ENCODE results near the gene LRP4.

Gene LRP4

DNA sequence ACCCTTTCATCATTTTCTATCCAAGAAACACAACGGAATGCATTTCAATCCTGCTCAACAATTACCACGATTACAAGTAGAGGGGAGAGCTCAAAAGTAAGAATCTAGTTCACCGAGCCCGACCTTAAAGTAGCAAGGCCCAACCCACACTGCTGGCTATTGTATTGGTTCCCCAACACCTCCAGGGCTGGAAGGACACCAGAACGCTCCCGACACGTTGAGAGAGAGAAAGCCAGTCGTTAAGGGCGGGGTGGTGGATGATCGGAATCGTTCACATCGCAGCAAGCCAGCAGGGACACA is 73.0 kb downstream of the LRP4 start:
- TF ChIP-seq, protein P1, sequence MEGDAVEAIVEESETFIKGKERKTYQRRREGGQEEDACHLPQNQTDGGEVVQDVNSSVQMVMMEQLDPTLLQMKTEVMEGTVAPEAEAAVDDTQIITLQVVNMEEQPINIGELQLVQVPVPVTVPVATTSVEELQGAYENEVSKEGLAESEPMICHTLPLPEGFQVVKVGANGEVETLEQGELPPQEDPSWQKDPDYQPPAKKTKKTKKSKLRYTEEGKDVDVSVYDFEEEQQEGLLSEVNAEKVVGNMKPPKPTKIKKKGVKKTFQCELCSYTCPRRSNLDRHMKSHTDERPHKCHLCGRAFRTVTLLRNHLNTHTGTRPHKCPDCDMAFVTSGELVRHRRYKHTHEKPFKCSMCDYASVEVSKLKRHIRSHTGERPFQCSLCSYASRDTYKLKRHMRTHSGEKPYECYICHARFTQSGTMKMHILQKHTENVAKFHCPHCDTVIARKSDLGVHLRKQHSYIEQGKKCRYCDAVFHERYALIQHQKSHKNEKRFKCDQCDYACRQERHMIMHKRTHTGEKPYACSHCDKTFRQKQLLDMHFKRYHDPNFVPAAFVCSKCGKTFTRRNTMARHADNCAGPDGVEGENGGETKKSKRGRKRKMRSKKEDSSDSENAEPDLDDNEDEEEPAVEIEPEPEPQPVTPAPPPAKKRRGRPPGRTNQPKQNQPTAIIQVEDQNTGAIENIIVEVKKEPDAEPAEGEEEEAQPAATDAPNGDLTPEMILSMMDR (IDR thresholded peaks at IDR 0.05; ENCODE audit: low read depth, low read length) = no peak
- peak overlapping the region; percentile 93 for H3K4me3 ChIP-seq (ENCODE audit: low read depth, low read length)

DNA sequence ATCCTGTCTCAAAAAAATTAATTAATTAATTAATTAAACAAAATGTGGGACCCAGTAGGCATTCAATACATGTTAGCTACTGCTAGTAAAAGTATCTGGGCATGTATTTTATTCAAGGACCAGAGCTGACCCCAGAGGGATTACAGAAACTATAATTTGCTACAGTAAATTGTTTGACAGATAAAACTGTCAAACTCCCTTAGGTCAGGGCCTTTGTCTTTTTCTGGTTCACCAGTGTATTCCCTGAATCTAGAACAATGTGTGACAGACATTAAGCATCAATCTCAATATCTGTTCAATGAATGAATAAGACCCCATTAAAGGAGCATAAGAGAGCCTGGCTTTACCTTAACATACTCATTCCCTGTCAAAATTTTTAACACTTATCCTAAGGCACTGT is 78.2 kb downstream of the LRP4 start:
- TF ChIP-seq, protein P1 (IDR thresholded peaks at IDR 0.05; ENCODE audit: low read depth, low read length) = no peak
- H3K4me3 ChIP-seq (ENCODE audit: low read depth, low read length) = no peak overlapping the region

- TF ChIP-seq, protein P1 (IDR thresholded peaks at IDR 0.05; ENCODE audit: low read depth, low read length) = no peak
- no peak overlapping the region for H3K4me3 ChIP-seq (ENCODE audit: low read depth, low read length)
Measured at GRCh38 chr11:46838501-46838900, 79.8 kb downstream of the LRP4 start.

DNA sequence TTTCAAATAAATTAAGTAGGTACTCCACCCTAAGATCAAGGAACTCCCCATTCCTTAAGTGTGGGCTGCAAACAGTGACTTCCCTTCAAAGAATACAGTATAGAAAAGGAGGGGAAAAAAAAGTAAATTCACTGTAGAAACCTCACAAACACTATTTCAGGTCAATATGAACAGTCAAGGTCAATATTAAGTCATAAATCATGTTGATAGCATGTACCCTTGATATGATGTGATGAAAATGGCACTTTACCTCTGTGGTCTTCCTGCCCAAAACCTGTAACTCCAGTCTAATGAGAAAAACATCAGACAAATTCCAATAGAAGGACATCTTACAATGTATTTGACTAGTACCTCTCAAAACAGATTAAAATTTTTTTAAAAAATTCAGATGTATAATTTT is 80.5 kb downstream of the LRP4 start:
- no peak overlapping the region for H3K4me3 ChIP-seq (ENCODE audit: low read depth, low read length)
- TF ChIP-seq, protein P1 (IDR thresholded peaks at IDR 0.05; ENCODE audit: low read depth, low read length) = no peak

DNA sequence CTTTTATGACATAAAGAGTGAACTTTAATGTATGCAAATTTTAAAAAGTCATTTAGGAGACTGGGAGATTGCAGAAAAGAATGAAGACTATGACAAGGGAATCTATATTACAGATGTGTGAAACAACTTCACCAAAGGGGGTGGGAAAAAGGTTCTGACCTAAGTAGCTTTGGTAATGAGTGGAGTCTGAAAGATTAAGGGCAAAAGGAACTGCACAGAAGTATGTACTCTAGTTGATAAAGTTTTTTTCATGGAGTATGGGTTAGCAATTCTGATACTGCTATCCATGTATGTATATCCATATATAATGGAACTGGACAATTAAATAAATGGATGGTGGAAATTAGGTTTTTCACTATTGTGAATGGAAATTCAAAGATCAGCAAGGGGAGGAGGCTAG is 81.5 kb downstream of the LRP4 start:
- TF ChIP-seq, protein P1 (IDR thresholded peaks at IDR 0.05; ENCODE audit: low read depth, low read length) = no peak
- no peak overlapping the region for H3K4me3 ChIP-seq (ENCODE audit: low read depth, low read length)

DNA sequence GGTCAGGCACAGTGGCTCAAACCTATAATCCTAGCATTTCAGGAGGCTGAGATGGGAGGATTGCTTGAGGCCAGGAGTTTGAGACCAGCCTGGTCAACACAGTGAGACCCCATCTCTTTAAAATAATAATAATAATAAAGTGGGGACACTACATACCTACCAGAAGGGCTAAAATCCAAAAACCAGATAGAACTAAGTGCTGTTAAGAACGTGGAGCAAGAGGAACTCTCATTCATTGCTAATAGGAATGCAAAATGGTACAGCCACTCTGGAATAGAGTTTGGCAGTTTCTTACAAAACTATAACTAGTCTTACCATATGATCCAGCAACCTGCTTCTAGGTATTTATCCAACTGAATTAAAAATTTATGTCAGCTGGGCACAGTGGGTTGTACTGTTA is 81.9 kb downstream of the LRP4 start:
- no peak overlapping the region for H3K4me3 ChIP-seq (ENCODE audit: low read depth, low read length)
- TF ChIP-seq, protein P1 (IDR thresholded peaks at IDR 0.05; ENCODE audit: low read depth, low read length) = no peak

DNA sequence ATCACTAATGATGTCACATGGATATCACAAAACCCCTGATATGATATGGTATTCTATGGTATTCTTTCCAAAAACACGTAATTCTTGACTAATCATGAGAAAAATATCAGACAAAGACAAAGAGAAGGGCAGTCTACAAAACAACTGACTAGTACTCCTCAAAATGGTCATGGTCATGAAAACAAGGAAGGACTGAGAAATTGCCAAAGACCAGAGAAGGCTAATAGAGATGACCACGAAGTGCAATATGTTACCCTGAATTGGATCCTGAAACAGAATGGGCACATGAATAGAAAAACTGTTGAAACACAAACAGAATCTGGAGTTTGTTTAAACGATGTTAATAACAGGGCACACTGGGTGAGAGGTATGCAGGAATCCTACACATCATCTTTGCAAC is 82.5 kb downstream of the LRP4 start:
- TF ChIP-seq, protein P1 (IDR thresholded peaks at IDR 0.05; ENCODE audit: low read depth, low read length) = no peak
- H3K4me3 ChIP-seq (ENCODE audit: low read depth, low read length) = no peak overlapping the region
